ENCODE results near the gene HK1. TPM values are rescaled to one million over a fixed set of nuclear protein-coding genes. Genes with fewer than 3 reads are reported as not detected.

The HK1 gene
- total RNA-seq, 1 experiment from 2014 or later, result 98.8 TPM

- Histone ChIP-seq H3K9me3 (ENCODE audit: control insufficient read depth, low read depth, low read length) (no peaks in the 10 kb centered on the region), H3K23me2 (ENCODE audit: insufficient read length, low read depth, low read length, poor library complexity, severe bottlenecking) (no peaks in the 10 kb centered on the region), H3K56ac (ENCODE audit: insufficient read length, low read depth, low read length) (no peak overlapping the region), H3K79me2 (ENCODE audit: insufficient read depth, low read length) (no peaks in the 10 kb centered on the region), H3T11ph (ENCODE audit: low read length) (no peak overlapping the region), H3K4me1 (ENCODE audit: insufficient read depth, low read length) (no peaks in the 10 kb centered on the region), H2AK5ac (ENCODE audit: insufficient read length, low read length) (no peak overlapping the region), H4K5ac (ENCODE audit: insufficient read length, low read depth, low read length) (no peak overlapping the region), H2BK5ac (ENCODE audit: insufficient read length, low read length) (no peak overlapping the region), H2BK120ac (ENCODE audit: low read depth, low read length, poor library complexity, severe bottlenecking) (no peak overlapping the region), H2BK12ac (ENCODE audit: insufficient read length, low read depth, low read length) (no peak overlapping the region), H3K4ac (ENCODE audit: low read depth, low read length) (no peak overlapping the region), H2AFZ (ENCODE audit: low read length) (no peak overlapping the region), H3K27ac (ENCODE audit: insufficient read length, low read depth, low read length) (no peak overlapping the region), H3K27me3 (ENCODE audit: insufficient read depth, low read length) (no peaks in the 10 kb centered on the region), H2BK20ac (ENCODE audit: low read depth, low read length, poor library complexity, severe bottlenecking) (no peak overlapping the region), H3K79me1 (ENCODE audit: insufficient read depth, low read depth, low read length, poor library complexity, severe bottlenecking) (no peaks in the 10 kb centered on the region), H3K14ac (ENCODE audit: insufficient read depth, low read length) (no peak overlapping the region; the same call in 1 of the 2 replicates), H3K4me2 (ENCODE audit: insufficient read depth, insufficient read length, low read length) (no peak overlapping the region), H3K18ac (ENCODE audit: insufficient read length, low read depth, low read length) (no peak overlapping the region), H2BK15ac (ENCODE audit: low read depth, low read length) (no peak overlapping the region), H4K20me1 (ENCODE audit: control insufficient read depth, insufficient read depth, insufficient read length) (no peaks in the 10 kb centered on the region), H4K8ac (replicated peaks; ENCODE audit: insufficient read length, low read depth, low read length) (no peak overlapping the region), H4K91ac (ENCODE audit: insufficient read length, low read depth, low read length) (no peak overlapping the region), H3K23ac (ENCODE audit: insufficient read length, low read depth, low read length) (no peak overlapping the region), H3K9ac (ENCODE audit: extremely low read depth, insufficient read length, low read length) (no peak overlapping the region)
- WGBS (ENCODE audit: extremely low coverage, insufficient read length, low lambda C conversion rate), result no CpG with 5 or more reads among the region's 6 CpGs
- Mint-ChIP-seq H3K27ac (no peak overlapping the region), H3K9me3 (no peaks in the 10 kb centered on the region), H3K36me3 (ENCODE audit: insufficient read depth in 1 of 3, low read depth in 3 of 3) (no peaks in the 10 kb centered on the region), H3K27me3 (ENCODE audit: low read depth) (peaks cover 6% of the 10 kb centered on the region), H3K4me1 (peaks cover 18 to 19% of the 10 kb centered on the region in 2 experiments), H3K4me3 (no peak overlapping the region)
- no peak for TF ChIP-seq CTCF (conservative IDR thresholded peaks at IDR 0.05)
- no peak for DNase-seq
Measured at GRCh38 chr10:69239816-69240434, 38.4 kb upstream of the HK1 start.

All from H9 (cell line).